ENCODE data around the gene HMBS.
"Not testable (repeated sequence)": the region's sequence is repeated elsewhere in the genome, so short reads cannot be mapped to it uniquely, and the experiment has no call there.

HMBS gene

DNA sequence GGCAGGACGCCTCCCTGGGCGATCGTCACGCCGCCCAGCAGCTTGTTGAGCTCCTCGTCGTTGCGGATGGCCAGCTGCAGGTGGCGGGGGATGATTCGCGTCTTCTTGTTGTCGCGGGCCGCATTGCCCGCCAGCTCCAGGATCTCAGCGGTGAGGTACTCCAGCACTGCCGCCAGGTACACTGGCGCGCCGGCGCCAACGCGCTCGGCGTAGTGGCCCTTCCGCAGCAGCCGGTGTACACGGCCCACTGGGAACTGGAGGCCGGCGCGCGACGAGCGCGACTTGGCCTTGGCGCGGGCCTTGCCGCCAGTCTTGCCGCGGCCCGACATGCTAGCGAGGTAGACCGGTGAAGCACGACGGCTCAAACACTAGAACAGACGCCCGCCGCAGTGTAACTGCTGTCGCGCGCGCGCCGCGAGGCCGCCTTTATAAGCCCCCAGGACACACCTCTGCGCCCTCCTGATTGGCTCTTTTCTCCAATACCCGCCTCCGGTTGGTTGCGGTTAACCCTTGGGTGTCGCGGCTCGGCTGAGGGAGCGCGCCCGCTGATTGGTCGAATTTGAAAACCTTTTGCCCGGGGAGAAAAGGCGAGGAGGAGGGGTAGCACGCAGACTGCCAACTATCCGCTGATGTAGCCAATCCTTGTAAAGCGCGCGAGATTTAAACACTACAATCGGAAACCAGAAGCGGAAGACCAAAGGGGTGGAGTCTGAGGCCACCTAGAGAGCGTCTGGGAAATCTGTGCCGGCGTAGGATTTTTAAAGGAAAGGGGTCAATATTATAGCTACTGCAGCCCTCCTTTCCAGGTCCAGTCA lies 10.6 kb downstream of the HMBS start:
- peak; percentile 97 for DNase-seq (ENCODE audit: low read depth, low spot score)
- CTCF ChIA-PET = interaction anchor here (1.0 to 4.1 kb wide), 14 partner anchors 9 to 279 kb away, joined by 3 to 31 read pairs (median 7); partner anchors contain the start of genes C2CD2L, CBL and HMBS
- TF ChIP-seq CTCF (IDR thresholded peaks at IDR 0.05; ENCODE audit: insufficient read depth, low read length, missing control alignments) = no peak
- peak overlapping the region; percentile 69 for H3K4me3 ChIP-seq (ENCODE audit: low read depth, low read length)
- POLR2A ChIA-PET = interaction anchor here (0.6 to 2.9 kb wide), 14 partner anchors 10 to 482 kb away, joined by 3 to 50 read pairs (median 4); partner anchors contain the start of genes C2CD2L, CBL, HINFP and HMBS

DNA sequence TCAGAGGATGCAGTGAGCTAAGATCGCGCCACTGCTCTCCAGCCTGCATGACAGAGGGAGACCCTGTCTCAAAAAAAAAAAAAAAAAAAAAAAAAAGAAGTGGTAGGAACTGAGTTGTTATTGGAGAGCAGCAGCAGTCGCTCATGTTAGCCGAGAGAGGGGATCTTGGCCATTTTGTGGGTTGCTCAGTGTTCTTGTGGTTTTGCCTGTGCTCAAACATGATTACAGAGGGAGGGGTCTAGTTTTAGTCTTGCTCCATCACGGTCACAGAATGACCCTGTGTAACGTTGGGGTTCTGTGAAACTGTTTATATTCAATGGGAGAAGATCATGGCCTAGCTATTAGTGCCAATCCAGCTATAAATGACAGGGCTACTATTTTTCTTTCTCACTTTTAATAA lies 15.0 kb downstream of the HMBS start:
- POLR2A ChIA-PET = no interaction called here
- no peak for TF ChIP-seq CTCF (IDR thresholded peaks at IDR 0.05; ENCODE audit: insufficient read depth, low read length, missing control alignments)
- no peak overlapping the region for H3K4me3 ChIP-seq (ENCODE audit: low read depth, low read length)
- CTCF ChIA-PET = interaction anchor here (0.6 to 4.5 kb wide), 8 partner anchors 11 to 239 kb away, joined by 3 to 21 read pairs (median 4); partner anchors contain the start of gene CBL
- no peak for DNase-seq (ENCODE audit: low read depth, low spot score)

- POLR2A ChIA-PET = no interaction called here
- no peak for DNase-seq (ENCODE audit: low read depth, low spot score)
- CTCF ChIA-PET = interaction anchor here (0.7 to 4.5 kb wide), 9 partner anchors 10 to 238 kb away, joined by 3 to 21 read pairs (median 3); partner anchors contain the start of gene CBL
- peak overlapping the region; percentile 88 for H3K4me3 ChIP-seq (ENCODE audit: low read depth, low read length)
- TF ChIP-seq CTCF (IDR thresholded peaks at IDR 0.05; ENCODE audit: insufficient read depth, low read length, missing control alignments) = peak; percentile 26
Observed at GRCh38 chr11:119100246-119100970, 15.7 kb downstream of the HMBS start.

DNA sequence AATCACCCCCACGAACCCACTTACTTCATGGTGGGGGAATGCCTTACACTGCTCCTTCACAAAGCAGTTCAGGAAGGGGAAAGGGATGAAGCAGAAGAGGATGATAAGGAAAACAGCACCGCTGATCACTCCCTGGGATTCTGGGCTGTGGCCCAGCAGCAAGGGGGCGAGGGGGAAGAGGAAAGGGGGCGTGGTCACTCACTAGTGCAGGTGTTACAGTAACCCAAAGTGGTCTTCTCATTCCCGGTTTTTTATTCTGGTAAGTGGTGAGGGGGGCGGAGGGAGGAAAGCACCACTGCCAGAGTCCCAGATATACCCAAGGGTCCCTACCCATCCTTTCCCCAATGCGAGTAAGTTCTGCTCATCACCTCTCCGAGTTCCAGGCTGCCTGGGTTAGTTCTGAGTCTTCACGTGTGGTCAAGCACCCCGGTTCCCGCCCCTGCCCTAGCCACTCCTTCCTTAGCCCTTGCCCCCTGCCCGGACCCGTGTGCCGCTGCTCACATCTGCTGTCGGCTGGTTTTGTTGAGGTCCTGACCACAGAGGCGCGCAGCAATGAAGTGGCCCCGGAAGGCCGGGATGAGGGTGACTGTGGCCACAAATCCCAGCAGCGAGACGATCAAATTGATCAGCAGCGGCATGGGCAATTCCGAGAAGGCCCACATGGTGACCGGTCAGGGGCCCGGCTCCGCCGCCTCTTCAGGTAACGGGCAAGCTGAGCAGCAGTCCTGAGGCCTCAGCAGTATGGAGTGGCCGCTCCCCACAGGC lies 16.5 kb downstream of the HMBS start:
- POLR2A ChIA-PET = interaction anchor here (0.6 to 1.5 kb wide), 8 partner anchors 7 to 236 kb away, joined by 3 to 4 read pairs (median 3); partner anchors contain the start of genes HMBS and VPS11
- TF ChIP-seq CTCF (IDR thresholded peaks at IDR 0.05; ENCODE audit: insufficient read depth, low read length, missing control alignments) = no peak
- H3K4me3 ChIP-seq (ENCODE audit: low read depth, low read length) = peak overlapping the region; percentile 88
- no peak for DNase-seq (ENCODE audit: low read depth, low spot score)
- CTCF ChIA-PET = interaction anchor here (1.0 to 4.5 kb wide), 11 partner anchors 9 to 238 kb away, joined by 3 to 27 read pairs (median 6); partner anchors contain the start of genes CBL, HINFP and VPS11

DNA sequence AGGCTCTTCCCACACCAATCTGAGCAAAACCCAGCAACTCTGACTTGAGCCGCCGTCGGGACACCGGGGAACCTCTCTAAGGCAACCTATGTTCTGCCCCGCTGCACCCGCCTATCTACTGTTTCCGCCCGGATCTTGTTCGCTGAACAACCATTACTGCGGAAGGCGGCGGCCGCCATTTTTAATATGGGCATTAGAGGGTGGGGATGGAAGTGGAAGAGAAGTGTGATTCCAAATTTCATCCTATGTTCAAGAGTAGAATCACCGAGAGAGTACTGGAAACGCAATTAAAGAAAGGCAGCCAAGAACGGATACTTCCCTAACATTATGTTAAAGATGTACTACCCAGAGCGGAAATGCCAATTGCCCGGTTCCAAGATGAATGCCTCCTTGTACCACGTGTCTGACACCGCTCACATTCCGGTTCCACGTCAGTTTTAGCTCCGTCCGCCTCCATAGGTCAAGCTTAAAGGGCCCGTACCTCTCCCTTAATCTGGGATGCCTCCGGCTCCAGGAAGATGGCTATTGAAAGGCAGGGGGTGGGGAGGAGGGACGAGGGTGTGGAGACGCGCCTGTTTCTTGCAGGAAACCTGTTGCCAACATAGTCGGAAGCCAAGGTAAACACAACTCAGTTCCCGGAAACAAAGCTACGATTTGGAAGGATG lies 17.2 kb downstream of the HMBS start, which contains the start of gene DPAGT1:
DPAGT1 (minus strand) TSS at position 95 of the 665 bp plus-strand sequence. CDS start 198 bp downstream, outside the sequence.
- ChIA-PET POLR2A (interaction anchor here (0.6 to 1.5 kb wide), 10 partner anchors 8 to 235 kb away, joined by 3 to 7 read pairs (median 4); partner anchors contain the start of genes HINFP, HMBS and VPS11), CTCF (interaction anchor here (0.8 to 4.5 kb wide), 16 partner anchors 9 to 237 kb away, joined by 3 to 27 read pairs (median 4); partner anchors contain the start of genes CBL, HINFP, SLC37A4 and VPS11)
- no peak for TF ChIP-seq CTCF (IDR thresholded peaks at IDR 0.05; ENCODE audit: insufficient read depth, low read length, missing control alignments)
- H3K4me3 ChIP-seq (ENCODE audit: low read depth, low read length) = peak within 1 kb of the TSS; percentile 88
- DNase-seq (ENCODE audit: low read depth, low spot score) = peak; percentile 82

DNA sequence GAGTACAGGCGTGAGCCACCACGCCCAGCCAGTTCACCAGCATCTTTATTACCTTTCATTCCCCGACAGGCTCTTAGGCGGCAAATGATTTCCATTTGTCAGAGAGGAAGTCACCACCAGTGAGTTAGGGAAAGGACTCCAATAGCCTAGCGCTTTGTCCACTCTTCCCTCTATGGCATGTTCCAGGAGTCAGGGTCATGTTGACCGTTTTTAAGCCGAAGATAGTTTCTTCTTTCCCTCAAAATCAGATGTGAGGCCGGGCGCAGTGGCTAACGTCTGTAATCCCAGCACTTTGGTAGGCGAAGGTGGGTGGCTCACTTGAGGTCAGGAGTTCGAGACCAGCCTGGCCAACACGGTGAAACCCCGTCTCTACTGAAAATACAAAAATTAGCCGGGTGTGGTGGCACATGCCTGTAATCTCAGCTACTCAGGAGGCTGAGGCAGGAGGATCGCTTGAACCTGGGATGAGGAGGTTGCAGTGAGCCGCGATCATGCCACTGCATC lies 18.5 kb downstream of the HMBS start:
- not testable (repeated sequence) for H3K4me3 ChIP-seq (ENCODE audit: low read depth, low read length); DNase-seq (ENCODE audit: low read depth, low spot score)

More for the DNA sequence above, 18.5 kb downstream of the HMBS start:
- POLR2A ChIA-PET = interaction anchor here (0.6 to 1.5 kb wide), 5 partner anchors 10 to 84 kb away, joined by 3 to 5 read pairs (median 4); partner anchors contain the start of gene VPS11
- CTCF ChIA-PET = interaction anchor here (1.3 to 4.5 kb wide), 11 partner anchors 8 to 236 kb away, joined by 3 to 27 read pairs (median 6); partner anchors contain the start of genes CBL and VPS11
